Hematopoietic multipotent progenitor cell treated with erythropoietin and hydrocortisone succinate and interleukin-3 and kit ligand, for 8 days (in vitro differentiated cells): ENCODE results near the gene C4B.
"Not testable (repeated sequence)": the region's sequence is repeated elsewhere in the genome, so short reads cannot be mapped to it uniquely, and the experiment has no call there.

Experiments
- DNase-seq: peaks from one replicate; pipeline ENCODE4 v3.0.0-alpha.2; 2015

C4B gene

DNA sequence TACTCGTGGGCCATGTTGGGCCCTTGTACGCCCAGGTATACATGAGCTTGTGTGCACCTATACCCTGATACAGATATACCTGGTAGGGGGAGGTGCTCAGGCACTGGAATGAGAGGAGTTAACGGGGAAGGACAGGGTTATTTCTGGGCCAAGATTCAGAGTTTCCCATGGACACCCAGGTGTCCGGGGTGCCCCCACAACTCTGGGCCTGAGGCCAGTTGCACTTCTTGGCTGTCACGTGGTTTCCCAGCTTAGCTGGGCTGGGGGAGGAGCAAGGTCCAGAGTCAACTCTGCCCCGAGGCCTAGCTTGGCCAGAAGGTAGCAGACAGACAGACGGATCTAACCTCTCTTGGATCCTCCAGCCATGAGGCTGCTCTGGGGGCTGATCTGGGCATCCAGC lies 32.9 kb upstream of the C4B start, which contains the start of gene C4A:
TSS of gene C4A (plus strand) at position 314 of the 400 bp plus-strand sequence. CDS start at position 365, 51 bp downstream.
- DNase-seq: not testable (repeated sequence)

- DNase-seq: not testable (repeated sequence)
Measured at GRCh38 chr6:31989363-31989762, 25.2 kb upstream of the C4B start.

GRCh38 chr6:31994421-31994820 lies 20.2 kb upstream of the C4B start:
- DNase-seq: not testable (repeated sequence)

DNA sequence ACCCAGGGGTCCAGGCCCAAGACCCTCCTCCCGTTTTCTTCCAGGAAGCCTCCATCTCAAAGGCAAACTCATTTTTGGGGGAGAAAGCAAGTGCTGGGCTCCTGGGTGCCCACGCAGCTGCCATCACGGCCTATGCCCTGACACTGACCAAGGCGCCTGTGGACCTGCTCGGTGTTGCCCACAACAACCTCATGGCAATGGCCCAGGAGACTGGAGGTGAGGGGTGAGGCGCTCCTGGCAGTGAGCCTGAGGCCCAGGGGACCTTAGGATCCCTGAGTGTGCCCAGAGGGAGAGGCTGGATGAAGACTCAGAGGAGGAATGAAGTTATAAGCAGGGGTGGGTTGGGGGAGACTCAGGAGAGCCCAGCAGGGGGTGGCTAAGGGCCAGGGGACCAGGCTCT lies 18.2 kb upstream of the C4B start:
- DNase-seq: not testable (repeated sequence)

DNA sequence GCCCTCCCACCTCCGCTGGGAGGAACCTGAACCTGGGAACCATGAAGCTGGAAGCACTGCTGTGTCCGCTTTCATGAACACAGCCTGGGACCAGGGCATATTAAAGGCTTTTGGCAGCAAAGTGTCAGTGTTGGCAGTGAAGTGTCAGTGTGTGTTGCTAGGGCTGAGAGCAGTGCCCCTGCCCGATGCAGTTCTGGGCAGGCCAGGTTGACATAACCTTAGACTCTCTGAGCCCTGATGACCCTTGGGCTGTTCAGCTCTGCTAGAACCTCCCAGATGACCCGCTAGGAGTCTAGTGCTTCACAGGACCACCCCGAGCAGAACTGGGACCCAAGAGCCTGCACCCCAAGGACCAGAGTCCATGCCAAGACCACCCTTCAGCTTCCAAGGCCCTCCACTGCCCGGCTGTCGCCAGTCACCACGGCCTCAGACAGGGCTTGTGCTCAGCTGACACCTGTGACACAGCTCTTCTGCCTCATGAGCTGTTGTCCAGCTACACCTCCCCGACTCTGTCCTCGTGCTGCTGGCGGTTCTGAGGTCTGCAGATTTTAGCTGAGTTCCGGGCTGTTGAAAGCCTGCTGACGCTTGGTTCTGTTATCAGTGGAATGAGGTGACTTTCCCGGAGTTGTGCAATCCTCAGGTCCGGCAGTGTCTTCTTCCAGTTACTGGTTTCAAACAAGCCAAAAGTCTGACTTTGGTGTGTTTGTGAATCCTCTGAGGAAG lies 11.9 kb upstream of the C4B start:
- DNase-seq: not testable (repeated sequence)

DNA sequence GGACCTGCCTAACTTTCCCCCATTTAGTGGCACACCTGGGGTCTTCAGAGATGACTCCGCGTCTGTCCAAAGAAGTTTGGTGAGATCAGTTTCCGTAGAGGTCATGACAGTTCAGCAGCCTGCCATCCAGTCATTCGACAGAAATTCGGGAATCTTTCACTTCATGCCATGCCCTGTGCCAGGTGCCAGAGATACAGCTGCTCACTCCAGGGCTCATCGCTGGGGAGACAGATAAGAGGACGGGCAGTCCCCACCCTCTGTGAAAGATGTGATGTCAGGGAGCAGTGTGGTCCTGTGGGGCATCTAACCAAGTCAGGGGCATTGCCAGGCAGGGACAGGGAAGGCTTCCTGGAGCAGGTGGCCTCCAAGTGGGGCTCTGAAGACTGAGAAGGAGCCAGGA lies 11.3 kb upstream of the C4B start:
- DNase-seq: not testable (repeated sequence)

GRCh38 chr6:32004393-32004792 lies 10.2 kb upstream of the C4B start:
- DNase-seq: not testable (repeated sequence)

DNA sequence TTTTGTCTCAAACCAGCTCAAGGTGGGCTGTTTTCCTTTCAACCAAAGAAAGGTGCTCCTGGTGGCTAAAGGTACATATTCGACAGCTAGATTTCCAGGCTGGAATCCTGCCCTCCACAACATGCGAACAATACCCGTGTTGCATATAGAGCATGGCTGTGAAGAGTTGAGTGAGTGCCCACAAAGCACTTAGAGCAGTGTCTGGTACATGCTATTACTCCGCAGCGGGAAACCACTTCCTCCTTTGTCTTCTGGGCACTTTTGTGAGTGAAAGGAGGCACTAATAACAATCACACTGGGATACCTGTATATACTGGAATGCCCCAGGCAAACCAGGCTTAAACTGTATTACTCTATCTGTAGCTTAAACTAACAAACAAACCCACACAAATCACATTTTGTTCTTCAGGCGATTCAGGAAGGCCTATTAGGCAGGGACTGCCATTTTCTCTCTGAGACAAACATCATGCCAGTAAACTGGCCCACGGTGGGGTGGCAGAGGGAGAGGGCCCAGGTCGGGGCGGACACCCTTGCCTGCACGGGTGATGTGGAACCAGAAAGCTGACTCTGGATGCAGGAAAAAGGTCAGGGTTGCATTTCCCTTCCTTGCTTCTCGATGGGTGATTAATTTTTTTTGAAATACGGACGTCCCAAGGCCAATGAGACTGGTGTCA lies 9.6 kb upstream of the C4B start:
- DNase-seq: not testable (repeated sequence)

GRCh38 chr6:32005538-32005880 lies 9.1 kb upstream of the C4B start:
- not testable (repeated sequence) for DNase-seq

DNA sequence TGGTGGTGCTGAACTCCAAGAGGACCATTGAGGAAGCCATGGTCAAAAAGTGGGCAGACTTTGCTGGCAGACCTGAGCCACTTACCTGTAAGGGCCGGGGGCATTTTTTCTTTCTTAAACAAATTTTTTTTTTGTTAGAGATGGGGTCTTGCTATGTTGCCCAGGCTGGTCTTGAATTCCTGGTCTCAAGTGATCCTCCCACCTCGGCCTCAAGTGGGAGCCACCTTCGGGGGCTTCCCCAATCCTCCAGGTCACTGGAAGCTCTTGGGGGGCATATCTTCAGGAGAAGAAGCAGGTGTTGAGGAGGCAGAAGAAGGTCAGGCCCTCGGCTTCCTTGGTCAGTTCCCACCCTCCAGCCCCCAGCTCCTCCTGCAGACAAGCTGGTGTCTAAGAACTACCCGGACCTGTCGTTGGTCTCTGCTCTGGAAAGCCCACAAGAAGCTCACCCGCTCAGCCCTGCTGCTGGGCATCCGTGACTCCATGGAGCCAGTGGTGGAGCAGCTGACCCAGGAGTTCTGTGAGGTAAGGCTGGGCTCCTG lies 8.5 kb upstream of the C4B start:
- DNase-seq: not testable (repeated sequence)

GRCh38 chr6:32007086-32007485 lies 7.5 kb upstream of the C4B start:
- not testable (repeated sequence) for DNase-seq

DNA sequence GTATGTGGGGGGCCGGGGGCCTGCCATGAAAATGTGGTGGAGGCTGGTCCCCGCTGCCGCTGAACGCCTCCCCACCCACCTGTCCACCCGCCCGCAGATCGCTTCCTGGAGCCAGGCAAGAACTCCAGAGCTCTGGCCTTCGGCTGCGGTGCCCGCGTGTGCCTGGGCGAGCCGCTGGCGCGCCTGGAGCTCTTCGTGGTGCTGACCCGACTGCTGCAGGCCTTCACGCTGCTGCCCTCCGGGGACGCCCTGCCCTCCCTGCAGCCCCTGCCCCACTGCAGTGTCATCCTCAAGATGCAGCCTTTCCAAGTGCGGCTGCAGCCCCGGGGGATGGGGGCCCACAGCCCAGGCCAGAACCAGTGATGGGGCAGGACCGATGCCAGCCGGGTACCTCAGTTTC lies 6.6 kb upstream of the C4B start:
- DNase-seq: not testable (repeated sequence)

DNA sequence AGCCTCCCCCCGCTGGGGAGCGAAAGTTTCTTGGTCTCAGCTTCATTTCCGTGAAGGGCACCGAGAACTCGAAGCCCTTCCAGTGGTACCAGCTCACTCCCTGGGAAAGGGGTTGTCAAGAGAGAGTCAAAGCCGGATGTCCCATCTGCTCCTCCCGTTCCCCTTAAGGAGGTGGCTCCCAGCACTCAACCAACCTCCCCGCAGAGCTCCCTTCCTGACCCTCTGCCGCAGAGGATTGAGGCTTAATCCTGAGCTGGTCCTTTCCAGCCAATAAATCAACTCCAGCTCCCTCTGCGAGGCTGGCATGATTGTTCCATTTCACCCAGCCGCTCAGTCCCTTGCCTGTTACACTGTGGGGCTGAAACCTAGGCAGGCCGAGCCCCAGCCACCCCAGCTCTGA lies 6.0 kb upstream of the C4B start:
- not testable (repeated sequence) for DNase-seq

GRCh38 chr6:32009537-32009936 lies 5.1 kb upstream of the C4B start:
- DNase-seq: not testable (repeated sequence)

DNA sequence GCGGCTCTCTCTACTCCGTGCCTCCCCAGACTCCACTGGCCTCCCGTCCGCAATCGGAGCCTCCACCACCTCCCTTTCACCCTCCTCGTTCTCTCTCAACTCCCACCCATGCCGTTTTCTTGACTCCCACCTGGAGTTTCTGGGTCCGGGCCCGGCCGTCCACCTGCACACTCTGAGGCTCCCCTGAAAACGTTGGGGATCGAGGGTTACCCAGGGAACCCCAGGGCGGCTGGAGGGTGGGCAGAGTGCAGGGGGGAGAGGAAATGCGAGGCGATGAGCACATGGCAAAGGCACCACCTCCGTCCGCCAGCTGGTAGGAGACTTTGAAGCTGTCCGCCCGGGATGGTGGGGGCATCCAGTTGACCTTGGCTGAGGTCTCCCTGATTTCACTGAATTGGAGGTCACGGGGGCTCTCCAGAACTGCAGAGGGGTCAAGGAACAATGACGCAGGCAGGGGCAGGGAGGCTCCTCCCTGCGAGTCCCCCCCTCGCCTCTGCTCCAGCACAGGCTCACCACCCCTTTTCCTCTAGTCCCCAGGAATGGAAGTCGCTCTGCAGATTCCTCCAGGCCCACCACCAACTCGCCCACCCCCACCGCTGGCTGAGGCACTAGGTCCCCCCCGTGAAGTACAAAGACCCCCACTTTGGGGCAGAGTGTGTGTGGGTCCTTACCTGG lies 3.6 kb upstream of the C4B start:
- not testable (repeated sequence) for DNase-seq

- not testable (repeated sequence) for DNase-seq
Measured at GRCh38 chr6:32012941-32013617, 1.5 kb upstream of the C4B start.

GRCh38 chr6:32013738-32014137 lies 857 bp upstream of the C4B start:
- not testable (repeated sequence) for DNase-seq

DNA sequence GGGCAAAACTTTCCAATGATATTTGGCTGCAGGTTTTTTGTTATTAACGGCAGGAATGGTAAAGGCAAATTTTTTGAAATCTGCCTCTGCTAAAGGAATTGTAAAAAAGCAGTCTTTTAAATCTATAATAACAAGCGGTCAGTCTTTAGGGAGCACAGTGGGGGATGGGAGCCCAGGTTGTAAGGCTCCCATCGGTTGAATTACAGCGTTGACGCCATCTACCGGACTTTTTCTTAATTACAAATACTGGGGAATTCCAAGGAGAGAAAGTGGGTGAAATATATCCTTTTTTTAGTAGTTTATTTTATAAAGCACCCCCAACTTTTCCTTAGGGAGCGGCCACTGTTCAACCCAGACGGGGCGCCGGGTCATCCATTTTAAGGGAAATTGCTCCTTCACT lies 7.5 kb downstream of the C4B start:
- not testable (repeated sequence) for DNase-seq

DNA sequence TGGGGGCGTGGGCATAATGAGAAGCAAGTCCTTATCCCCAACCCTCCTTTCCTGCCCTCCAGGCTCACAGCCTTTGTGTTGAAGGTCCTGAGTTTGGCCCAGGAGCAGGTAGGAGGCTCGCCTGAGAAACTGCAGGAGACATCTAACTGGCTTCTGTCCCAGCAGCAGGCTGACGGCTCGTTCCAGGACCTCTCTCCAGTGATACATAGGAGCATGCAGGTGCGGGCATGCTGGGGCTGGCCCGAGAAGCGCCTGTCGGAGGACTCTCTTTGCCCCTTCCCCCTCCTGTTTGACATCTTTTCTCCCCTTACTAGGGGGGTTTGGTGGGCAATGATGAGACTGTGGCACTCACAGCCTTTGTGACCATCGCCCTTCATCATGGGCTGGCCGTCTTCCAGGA lies 14.0 kb downstream of the C4B start:
- not testable (repeated sequence) for DNase-seq

GRCh38 chr6:32029553-32029952 lies 15.0 kb downstream of the C4B start:
- not testable (repeated sequence) for DNase-seq

DNA sequence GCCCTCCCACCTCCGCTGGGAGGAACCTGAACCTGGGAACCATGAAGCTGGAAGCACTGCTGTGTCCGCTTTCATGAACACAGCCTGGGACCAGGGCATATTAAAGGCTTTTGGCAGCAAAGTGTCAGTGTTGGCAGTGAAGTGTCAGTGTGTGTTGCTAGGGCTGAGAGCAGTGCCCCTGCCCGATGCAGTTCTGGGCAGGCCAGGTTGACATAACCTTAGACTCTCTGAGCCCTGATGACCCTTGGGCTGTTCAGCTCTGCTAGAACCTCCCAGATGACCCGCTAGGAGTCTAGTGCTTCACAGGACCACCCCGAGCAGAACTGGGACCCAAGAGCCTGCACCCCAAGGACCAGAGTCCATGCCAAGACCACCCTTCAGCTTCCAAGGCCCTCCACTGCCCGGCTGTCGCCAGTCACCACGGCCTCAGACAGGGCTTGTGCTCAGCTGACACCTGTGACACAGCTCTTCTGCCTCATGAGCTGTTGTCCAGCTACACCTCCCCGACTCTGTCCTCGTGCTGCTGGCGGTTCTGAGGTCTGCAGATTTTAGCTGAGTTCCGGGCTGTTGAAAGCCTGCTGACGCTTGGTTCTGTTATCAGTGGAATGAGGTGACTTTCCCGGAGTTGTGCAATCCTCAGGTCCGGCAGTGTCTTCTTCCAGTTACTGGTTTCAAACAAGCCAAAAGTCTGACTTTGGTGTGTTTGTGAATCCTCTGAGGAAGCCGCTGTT lies 20.9 kb downstream of the C4B start:
- not testable (repeated sequence) for DNase-seq

DNA sequence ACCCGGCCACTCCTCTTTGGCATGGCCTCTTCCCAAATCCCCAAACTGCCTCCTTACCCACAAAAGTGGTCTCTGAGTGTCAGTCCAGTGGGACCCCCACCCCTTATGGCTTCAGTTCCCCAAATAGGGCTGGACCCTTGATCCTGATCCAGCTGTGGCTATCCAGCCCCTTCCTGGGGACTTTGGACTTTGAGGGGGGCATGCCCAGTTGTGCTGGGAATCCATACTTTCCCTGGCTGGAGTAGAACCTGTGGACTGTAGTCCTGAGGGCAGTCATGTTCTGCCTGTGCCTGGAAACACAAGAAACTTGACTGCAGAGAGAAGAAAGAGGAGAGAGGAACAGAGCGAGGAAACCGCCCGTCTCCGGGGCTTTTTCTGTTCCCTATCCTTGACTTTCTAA lies 22.5 kb downstream of the C4B start:
- not testable (repeated sequence) for DNase-seq
